CD4-positive, alpha-beta T cell (primary cell): ENCODE results near the gene AHRR. TPM values are rescaled to one million over a fixed set of nuclear protein-coding genes. Genes with fewer than 3 reads are reported as not detected.

Experiments
- ATAC-seq: fragments of 200-7000 bp; cut with Tn5 transposase; one replicate; pipeline ENCODE4 v1.10.0; 2022; ENCODE audit warnings: mild to moderate bottlenecking; ENCODE audit not compliant: poor library complexity
- CTCF ChIA-PET: fragments of 350-600 bp; sonication (Branson Sonifier 250); formaldehyde crosslinking; loops from one replicate; lab custom pipeline; 2021; ENCODE audit warnings: antibody characterized with exemption, inconsistent platforms; lab: Charles Lee
- POLR2A ChIA-PET: fragments of 350-600 bp; sonication (Branson Sonifier 250); formaldehyde crosslinking; loops from one replicate; lab custom pipeline; 2021; ENCODE audit warnings: antibody characterized with exemption, inconsistent platforms; lab: Charles Lee
- DNase-seq, 14 experiments: peaks; one replicate each; pipeline ENCODE4 v3.0.0-alpha.2; 2013 to 2020; ENCODE audit warnings: mixed read lengths in 2 of 14
- H3K27ac ChIP-seq, 2 donors: one replicate each; pipeline versions ENCODE4 v1.5.1 to v1.7.0; 2013; ENCODE audit warnings: low read length in 2 of 2, low read depth in 1 of 2, mild to moderate bottlenecking in 1 of 2
- H3K27me3 ChIP-seq, 2 experiments: 1 replicate in 1 of 2; 2 replicates in 1 of 2; pipeline versions ENCODE4 v1.6.1 to v1.7.0; 2013; ENCODE audit warnings: low read length in 2 of 2, control low read depth in 1 of 2, mild to moderate bottlenecking in 1 of 2, moderate library complexity in 1 of 2; ENCODE audit not compliant: insufficient read depth in 2 of 2, control insufficient read depth in 1 of 2
- H3K36me3 ChIP-seq: one replicate; pipeline ENCODE4 v1.6.1; 2013; ENCODE audit warnings: low read length, control low read depth; ENCODE audit not compliant: insufficient read depth
- H3K4me1 ChIP-seq: one replicate; pipeline ENCODE4 v1.6.1; 2013; ENCODE audit warnings: low read length, control low read depth; ENCODE audit not compliant: insufficient read depth
- H3K4me3 ChIP-seq: one replicate; pipeline ENCODE4 v1.5.1; 2013; ENCODE audit warnings: mild to moderate bottlenecking, low read length, moderate library complexity
- H3K9me3 ChIP-seq, 2 experiments: 1 replicate in 1 of 2; 2 replicates in 1 of 2; pipeline versions ENCODE4 v1.6.1 to v1.7.0; 2013; ENCODE audit warnings: low read length in 2 of 2, mild to moderate bottlenecking in 2 of 2, control low read depth in 1 of 2, moderate library complexity in 1 of 2; ENCODE audit not compliant: control insufficient read depth in 1 of 2, insufficient read depth in 1 of 2
- H3K27ac Mint-ChIP-seq: one replicate; pipeline ENCODE4 v1.8.0; 2020; ENCODE audit warnings: mixed read lengths
- H3K27me3 Mint-ChIP-seq: one replicate; pipeline ENCODE4 v1.8.0; 2021; ENCODE audit warnings: mixed read lengths
- H3K36me3 Mint-ChIP-seq: one replicate; pipeline ENCODE4 v1.8.0; 2021; ENCODE audit warnings: low read depth, mixed read lengths
- H3K4me1 Mint-ChIP-seq: one replicate; pipeline ENCODE4 v1.8.0; 2021; ENCODE audit warnings: low read depth, mixed read lengths
- H3K4me3 Mint-ChIP-seq: one replicate; pipeline ENCODE4 v1.8.0; 2020; ENCODE audit warnings: mild to moderate bottlenecking, mixed read lengths
- H3K9me3 Mint-ChIP-seq: one replicate; pipeline ENCODE4 v1.8.0; 2020; ENCODE audit warnings: mixed read lengths
- intact Hi-C, 2 experiments: fragments of 100-400 bp; cut with DNase I in 1 of 2; cut with micrococcal nuclease in 1 of 2; formaldehyde crosslinking; loops; one replicate each; pipeline versions ENCODE4 v1.15.1 to v1.9.0; 2023 to 2025; cut with DNase I, micrococcal nuclease
- total RNA-seq, 174 experiments: library from RNA in 2 of 174; stranded (reverse) in 2 of 174; gene quantifications; one replicate each; pipeline ENCODE4 v1.2.3 and lab custom pipeline; 2021 to 2026
- TF ChIP-seq, protein P1 (sequence below): fragments of 200-600 bp; IDR thresholded peaks from one replicate; pipeline ENCODE4 v1.8.0; 2022; ENCODE audit warnings: antibody characterized with exemption, mild to moderate bottlenecking

The AHRR gene
- total RNA-seq, 2 experiments from 2014 or later = 0.45 to 0.63 TPM

DNA sequence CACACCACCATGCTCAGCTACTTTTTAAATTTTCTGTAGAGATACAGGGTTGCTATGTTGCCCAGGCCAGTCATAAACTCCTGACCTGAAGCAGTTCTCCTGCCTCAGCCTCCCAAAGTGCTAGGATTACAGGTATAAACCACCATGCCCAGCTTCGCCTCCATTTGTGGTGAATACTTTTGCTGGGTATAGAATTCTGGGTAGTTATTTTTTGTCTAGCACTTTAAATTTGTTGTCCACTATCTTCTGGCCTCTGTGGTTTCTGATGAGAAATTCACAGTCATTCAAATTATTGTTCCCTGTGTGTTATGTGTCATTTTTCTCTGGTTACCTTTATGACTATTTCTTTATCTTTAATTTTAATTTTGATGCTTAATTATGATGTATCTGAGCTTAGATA is 63.8 kb downstream of the AHRR start:
- TF ChIP-seq, protein P1, sequence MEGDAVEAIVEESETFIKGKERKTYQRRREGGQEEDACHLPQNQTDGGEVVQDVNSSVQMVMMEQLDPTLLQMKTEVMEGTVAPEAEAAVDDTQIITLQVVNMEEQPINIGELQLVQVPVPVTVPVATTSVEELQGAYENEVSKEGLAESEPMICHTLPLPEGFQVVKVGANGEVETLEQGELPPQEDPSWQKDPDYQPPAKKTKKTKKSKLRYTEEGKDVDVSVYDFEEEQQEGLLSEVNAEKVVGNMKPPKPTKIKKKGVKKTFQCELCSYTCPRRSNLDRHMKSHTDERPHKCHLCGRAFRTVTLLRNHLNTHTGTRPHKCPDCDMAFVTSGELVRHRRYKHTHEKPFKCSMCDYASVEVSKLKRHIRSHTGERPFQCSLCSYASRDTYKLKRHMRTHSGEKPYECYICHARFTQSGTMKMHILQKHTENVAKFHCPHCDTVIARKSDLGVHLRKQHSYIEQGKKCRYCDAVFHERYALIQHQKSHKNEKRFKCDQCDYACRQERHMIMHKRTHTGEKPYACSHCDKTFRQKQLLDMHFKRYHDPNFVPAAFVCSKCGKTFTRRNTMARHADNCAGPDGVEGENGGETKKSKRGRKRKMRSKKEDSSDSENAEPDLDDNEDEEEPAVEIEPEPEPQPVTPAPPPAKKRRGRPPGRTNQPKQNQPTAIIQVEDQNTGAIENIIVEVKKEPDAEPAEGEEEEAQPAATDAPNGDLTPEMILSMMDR = no peak
- intact Hi-C loops = no loop called here
- H3K4me1 Mint-ChIP-seq = no peaks in the 10 kb centered on the region
- no peaks in the 10 kb centered on the region for H3K36me3 Mint-ChIP-seq
- H3K27me3 Mint-ChIP-seq = peaks cover 9% of the 10 kb centered on the region
- no peak overlapping the region for H3K27ac ChIP-seq
- peaks cover 9% of the 10 kb centered on the region for H3K9me3 Mint-ChIP-seq
- no peaks in the 10 kb centered on the region for H3K36me3 ChIP-seq
- ChIA-PET CTCF (no interaction called here), POLR2A (no interaction called here)
- peaks cover 12 to 16% of the 10 kb centered on the region in 2 experiments for H3K9me3 ChIP-seq
- H3K27ac Mint-ChIP-seq = no peak overlapping the region
- H3K27me3 ChIP-seq = no peaks in the 10 kb centered on the region
- no peak overlapping the region for H3K4me3 Mint-ChIP-seq
- ATAC-seq (no peak), DNase-seq (no peak)
- H3K4me3 ChIP-seq = no peak overlapping the region
- H3K4me1 ChIP-seq = no peaks in the 10 kb centered on the region

DNA sequence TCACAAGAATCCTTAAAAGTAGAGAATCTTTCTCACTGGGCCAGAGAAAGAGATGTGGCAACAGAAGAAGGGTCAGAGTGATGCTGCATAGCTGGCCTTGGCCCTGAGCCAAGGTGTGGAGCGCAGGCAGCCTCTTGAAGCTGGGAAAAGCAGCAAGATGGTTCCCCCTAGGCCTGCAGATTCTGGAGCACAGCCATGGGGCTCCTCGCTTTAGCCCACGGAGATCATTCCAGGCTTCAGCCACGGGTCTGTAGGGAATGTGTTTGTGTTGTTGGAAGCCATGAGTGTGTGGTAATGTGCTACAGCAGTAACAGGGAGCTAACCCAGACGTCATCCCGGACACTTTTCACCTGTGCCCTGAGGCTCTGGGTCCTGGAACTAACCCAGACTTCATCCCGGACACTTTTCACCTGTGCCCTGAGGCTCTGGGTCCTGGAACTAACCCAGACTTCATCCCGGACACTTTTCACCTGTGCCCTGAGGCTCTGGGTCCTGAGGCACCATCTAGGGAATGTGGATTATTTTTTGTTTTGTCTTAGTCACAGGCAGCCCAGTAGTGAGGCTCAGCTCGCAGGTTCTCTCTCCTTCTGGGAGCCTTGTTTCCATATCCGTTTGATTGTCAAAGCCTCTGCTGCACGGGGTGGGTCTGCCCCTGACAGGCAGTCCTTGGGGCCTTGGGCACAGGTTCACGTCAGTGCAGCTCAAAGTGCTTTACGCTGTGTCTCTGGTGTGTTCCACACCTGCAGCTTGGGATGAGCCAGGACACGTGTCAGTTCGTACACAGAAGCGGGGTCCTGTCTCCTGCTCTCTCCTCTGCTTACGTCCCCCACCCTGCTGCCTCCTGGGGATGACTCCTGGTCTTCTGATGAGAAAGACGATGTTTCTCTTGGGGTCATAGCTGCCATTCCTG is 65.2 kb downstream of the AHRR start:
- ATAC-seq (no peak), DNase-seq (no peak)
- peaks cover 12 to 16% of the 10 kb centered on the region in 2 experiments for H3K9me3 ChIP-seq
- no peak overlapping the region for H3K4me3 ChIP-seq
- intact Hi-C loops = no loop called here
- POLR2A ChIA-PET = no interaction called here
- H3K27ac Mint-ChIP-seq = no peak overlapping the region
- H3K27me3 ChIP-seq = no peaks in the 10 kb centered on the region
- H3K36me3 ChIP-seq = no peaks in the 10 kb centered on the region
- CTCF ChIA-PET = no interaction called here
- no peaks in the 10 kb centered on the region for H3K4me1 ChIP-seq
- no peak overlapping the region for H3K27ac ChIP-seq
- H3K27me3 Mint-ChIP-seq = peaks cover 9% of the 10 kb centered on the region
- H3K36me3 Mint-ChIP-seq = no peaks in the 10 kb centered on the region
- H3K4me1 Mint-ChIP-seq = no peaks in the 10 kb centered on the region
- TF ChIP-seq, protein P1 = no peak
- H3K4me3 Mint-ChIP-seq = no peak overlapping the region
- H3K9me3 Mint-ChIP-seq = peaks cover 9% of the 10 kb centered on the region

DNA sequence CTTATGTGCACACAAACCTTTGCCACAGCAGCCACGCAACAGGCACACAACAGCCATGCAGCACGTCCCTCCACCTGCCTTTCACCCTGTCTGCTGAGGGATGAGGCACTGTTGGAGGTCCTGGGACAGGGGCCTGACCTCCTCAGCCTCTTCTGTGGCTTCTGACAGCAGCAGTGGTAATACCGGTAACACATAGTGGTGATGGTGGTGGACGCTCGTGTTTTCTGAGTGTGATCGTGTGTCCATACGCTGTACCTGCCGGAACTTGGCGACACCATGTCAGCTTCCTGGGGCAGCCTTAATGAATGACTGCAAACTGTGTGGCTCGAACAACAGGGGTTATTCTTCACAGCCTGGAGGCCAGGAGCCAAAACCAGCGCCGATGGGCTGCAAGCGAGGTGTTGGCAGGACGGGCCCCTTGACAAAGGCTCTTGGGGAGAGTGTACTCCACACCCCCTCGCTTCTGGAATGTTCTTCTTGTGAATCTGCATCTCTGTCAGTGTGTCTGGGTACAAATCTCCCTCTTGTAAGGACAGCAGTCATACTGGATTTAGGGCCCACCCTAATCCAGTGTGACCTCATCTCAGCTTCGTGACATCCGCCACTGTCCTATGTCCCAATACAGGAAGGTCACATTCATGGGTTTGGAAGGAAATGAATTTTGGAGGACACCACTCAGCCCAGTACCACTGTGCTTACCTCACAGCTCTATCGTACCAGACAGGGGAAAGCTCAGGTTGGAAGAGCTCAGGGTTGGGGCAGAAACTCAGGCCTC is 66.2 kb downstream of the AHRR start:
- POLR2A ChIA-PET = no interaction called here
- Mint-ChIP-seq H3K27ac (no peak overlapping the region), H3K9me3 (peaks cover 5% of the 10 kb centered on the region), H3K4me1 (peaks cover 6% of the 10 kb centered on the region), H3K4me3 (no peak overlapping the region), H3K36me3 (no peaks in the 10 kb centered on the region), H3K27me3 (peaks cover 8% of the 10 kb centered on the region)
- TF ChIP-seq, protein P1 = no peak
- no peaks in the 10 kb centered on the region for H3K27me3 ChIP-seq
- H3K4me1 ChIP-seq = peaks cover 4% of the 10 kb centered on the region
- ATAC-seq (no peak), DNase-seq (no peak)
- H3K36me3 ChIP-seq = no peaks in the 10 kb centered on the region
- no peak overlapping the region for H3K27ac ChIP-seq
- H3K9me3 ChIP-seq = peaks cover 12 to 16% of the 10 kb centered on the region in 2 experiments
- no peak overlapping the region for H3K4me3 ChIP-seq
- intact Hi-C loops = no loop called here
- CTCF ChIA-PET = no interaction called here
